CD4-positive, alpha-beta T cell treated with Interleukin-1 beta for 1 hour (primary cell): Measurements from ENCODE around the gene LCP1.

Experiments used
- DNase-seq, 2 donors: peaks; one replicate each; pipeline ENCODE4 v3.0.0-alpha.2; 2020 to 2022

LCP1 gene

DNA sequence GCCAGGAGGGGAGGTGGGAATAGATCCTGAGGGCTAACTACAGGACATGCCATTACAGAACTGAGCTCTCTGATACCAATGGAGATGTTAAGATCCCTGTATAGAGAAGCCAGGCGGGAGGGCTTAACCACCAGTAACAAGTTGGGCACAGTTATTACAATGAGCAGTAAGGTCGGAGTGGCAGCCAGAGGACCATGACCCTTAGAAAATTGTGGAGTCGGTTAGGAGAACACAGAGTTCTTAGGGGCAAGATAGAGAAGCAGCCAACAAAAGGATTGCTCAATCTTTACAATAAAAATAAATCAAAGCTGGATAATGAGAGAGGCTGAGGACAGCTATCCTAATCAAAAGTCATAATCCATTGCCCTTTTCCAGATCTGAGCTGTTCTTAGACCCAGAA, 87.5 kb downstream of the LCP1 start:
- DNase-seq = no peak

DNA sequence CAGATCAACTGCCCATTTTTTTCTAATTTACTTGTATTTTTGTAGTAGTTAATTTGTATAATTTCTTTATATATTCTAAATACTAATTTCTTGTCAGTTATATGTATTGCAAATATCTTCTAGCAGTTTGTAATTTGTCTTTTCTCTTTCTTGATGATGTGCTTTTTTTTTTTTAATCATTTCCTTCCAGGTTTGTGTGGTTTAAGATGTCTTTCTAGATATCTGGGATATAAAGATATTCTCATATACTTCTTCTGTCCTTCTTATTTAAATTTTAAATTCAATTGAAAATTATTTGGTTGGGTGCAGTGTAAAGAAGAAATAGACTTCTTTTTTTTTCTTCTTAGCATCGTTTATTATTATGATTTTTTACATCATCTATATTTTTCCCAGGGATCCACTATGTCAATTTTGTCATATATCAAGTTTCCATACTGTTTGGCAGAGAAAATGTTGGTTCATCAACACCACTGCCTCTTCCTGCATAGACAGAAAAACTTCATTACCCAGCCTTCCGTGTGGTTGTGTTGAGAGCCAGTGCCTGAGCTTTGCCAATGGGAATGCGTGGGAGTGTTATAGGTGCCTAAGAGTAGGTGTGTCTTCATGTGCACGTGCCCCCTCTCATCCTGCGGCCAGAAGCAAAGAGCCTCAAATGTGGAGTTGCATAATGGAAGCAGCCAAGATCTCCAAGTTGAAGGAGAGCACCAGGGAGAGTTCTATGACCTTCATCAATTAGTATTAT, 93.0 kb downstream of the LCP1 start:
- no peak for DNase-seq

GRCh38 chr13:46087481-46087880, 94.5 kb downstream of the LCP1 start:
- no peak for DNase-seq

DNA sequence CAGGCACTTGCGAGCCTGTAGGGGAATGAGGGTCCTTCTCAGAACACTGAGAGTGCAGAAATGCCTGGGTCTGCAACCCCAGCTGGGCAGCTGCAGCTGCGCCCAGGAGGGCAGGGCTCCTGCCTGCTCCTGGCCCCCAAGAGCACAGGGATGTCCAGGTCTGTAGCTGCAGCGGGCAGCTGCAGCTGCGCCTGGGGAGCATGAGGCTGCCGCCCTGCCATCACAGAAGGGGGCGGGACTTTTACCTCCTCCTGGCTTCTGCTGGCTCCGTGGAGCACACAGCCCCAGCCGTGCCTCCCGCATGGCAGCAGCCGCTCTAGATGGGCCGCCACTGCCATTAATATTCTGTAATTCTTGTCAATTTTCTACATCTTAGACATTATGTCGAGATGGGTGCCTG, 95.0 kb downstream of the LCP1 start:
- no peak for DNase-seq

DNA sequence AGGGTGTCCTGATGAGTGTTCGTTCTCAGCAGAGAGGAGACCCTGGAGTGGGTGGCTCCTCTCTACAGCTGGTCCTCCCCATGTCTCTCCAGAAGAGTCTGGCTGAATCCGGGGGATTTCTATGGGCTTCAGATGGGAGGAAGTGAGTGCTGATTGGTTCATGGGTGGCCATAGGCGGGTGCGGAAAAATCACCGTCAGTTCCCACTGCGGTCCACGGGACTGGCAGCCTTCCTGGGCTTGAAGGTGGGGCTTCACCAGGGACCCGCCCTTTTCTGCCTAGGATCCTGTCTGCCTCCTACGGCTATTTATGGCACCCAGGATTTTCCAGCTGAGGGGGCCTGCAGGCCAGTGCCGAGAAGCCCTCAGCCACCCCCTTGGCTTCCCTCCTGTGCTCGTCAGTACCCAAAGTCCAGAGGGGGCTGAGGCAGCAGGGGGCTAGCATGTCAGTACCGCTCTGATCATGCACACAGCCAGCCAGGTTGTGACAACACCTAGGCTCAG, 95.5 kb downstream of the LCP1 start:
- DNase-seq = no peak

DNA sequence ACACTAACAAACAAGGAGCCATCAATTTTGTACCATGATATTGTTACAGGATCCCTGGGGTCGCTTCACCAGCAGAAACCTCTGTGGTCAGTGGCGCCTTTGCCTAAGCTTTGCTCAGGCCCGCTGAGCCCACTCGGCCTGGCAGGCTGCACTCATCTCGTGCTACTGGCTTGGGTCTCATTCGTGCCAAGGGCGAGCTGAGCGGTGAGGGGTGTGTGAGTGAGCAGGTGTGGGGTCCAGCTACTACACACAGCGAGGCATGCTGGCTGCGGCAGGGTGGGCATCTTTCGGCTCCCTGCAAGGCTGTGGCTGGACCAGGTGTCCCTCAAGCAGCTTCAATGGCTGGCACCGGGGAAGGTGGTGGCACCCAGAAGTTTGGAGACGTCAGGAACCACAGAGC, 96.2 kb downstream of the LCP1 start:
- DNase-seq = no peak

DNA sequence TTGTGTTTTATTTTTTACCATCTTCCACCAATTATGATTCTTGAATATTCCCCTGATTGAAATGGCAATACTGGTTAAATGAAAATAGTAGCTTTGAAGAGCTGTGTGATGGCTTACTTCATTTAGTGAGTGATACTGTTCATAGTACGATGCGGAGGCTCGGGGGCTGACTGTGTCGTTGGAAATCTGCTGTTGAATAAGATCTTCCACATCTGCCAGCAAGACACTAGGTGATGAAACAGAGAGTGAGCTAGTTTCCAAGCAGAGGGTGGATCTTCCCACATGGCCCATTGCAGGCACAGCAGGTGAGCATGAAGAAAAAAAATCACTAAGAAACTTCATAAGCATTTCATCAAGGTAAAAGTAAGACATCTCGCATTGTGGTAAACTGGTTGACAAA, 99.7 kb downstream of the LCP1 start:
- no peak for DNase-seq

DNA sequence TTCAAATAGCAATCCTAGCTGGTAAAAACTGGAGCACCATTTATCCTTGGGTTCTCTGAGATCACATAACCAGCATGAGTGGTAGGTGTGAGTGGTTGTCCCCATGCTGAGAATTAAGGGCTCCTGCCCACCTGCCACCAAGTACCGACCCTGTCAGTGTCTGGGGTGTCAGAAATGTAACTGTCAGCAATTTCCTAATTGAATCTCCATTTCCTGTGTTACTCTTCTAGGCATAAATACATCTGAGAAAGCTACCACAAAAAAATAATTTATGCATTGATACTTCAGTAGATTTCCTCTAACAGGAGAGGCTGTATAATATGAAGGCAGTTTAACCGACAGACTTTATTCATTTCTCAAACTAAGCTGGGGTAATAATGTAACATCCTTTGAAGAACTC, 102.2 kb downstream of the LCP1 start:
- no peak for DNase-seq

DNA sequence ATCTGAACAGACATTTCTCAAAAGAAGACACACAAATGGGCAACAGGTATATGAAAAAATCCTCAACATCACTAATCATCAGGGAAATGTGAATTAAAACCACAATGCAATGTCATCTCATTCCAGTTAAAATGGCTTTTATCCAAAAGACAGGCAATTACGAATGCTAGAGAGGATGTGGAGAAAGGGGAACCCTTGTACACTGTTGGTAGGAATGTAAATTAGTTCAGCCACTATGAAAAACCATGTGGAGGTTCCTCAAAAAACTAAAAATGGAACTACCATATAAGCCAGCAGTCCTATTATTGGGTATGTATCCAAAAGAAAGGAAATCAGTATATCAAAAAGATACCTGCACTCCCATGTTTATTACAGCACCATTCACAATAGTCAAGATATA, 104.7 kb downstream of the LCP1 start:
- DNase-seq = no peak

GRCh38 chr13:46076827-46077226, 105.2 kb downstream of the LCP1 start:
- no peak for DNase-seq
